Stimulated activated CD4-positive, alpha-beta T cell treated with anti-CD3 and anti-CD28 coated beads, TNF-alpha, amount 100 ng/mL, for 4 hours (primary cell): ENCODE results near the gene TFF2.

ENCODE experiments used
- DNase-seq, 3 experiments: peaks; one replicate each; pipeline ENCODE4 v3.0.0-alpha.2; 2020; ENCODE audit warnings: low read depth in 3 of 3

The TFF2 gene

GRCh38 chr21:42305707-42306147, 45.1 kb downstream of the TFF2 start:
- no peak for DNase-seq

GRCh38 chr21:42304556-42305454, 46.0 kb downstream of the TFF2 start:
- no peak for DNase-seq

GRCh38 chr21:42303443-42303842, 47.4 kb downstream of the TFF2 start:
- DNase-seq: no peak

GRCh38 chr21:42302794-42303193, 48.0 kb downstream of the TFF2 start:
- no peak for DNase-seq

- no peak for DNase-seq
Observed at GRCh38 chr21:42302076-42302650, 48.6 kb downstream of the TFF2 start.

GRCh38 chr21:42301371-42302075, 49.3 kb downstream of the TFF2 start:
- DNase-seq: no peak

GRCh38 chr21:42300956-42301355, 49.8 kb downstream of the TFF2 start:
- DNase-seq: no peak

- no peak for DNase-seq
Observed at GRCh38 chr21:42300045-42300583, 50.7 kb downstream of the TFF2 start.

GRCh38 chr21:42299324-42300044, 51.3 kb downstream of the TFF2 start:
- no peak for DNase-seq

- no peak for DNase-seq
Observed at GRCh38 chr21:42298657-42299056, 52.1 kb downstream of the TFF2 start.

GRCh38 chr21:42298237-42298636, 52.6 kb downstream of the TFF2 start:
- DNase-seq: no peak

- no peak for DNase-seq
Observed at GRCh38 chr21:42297377-42297776, 53.4 kb downstream of the TFF2 start.

GRCh38 chr21:42296501-42296900, 54.3 kb downstream of the TFF2 start:
- no peak for DNase-seq
